GM18505 (cell line): ENCODE measurements around the gene NRAS.

Experiments
- ATAC-seq: cut with Tn5 transposase; IDR thresholded peaks from one replicate; pipeline ENCODE4 v1.9.1; 2021; ENCODE audit not compliant: unreplicated experiment
- POLR2A ChIP-seq: IDR thresholded peaks from 4 replicates; pipeline ENCODE4 v1.6.1; 2011; ENCODE audit warnings: borderline replicate concordance; ENCODE audit not compliant: insufficient read depth, insufficient read length; ENCODE audit errors: extremely low read depth

The NRAS gene

GRCh38 chr1:114746450-114747121 lies 30.0 kb upstream of the NRAS start:
- ATAC-seq, result no peak
- no peak for TF ChIP-seq POLR2A

- no peak for TF ChIP-seq POLR2A
- no peak for ATAC-seq
Measured at GRCh38 chr1:114745291-114745690, 28.7 kb upstream of the NRAS start.

DNA sequence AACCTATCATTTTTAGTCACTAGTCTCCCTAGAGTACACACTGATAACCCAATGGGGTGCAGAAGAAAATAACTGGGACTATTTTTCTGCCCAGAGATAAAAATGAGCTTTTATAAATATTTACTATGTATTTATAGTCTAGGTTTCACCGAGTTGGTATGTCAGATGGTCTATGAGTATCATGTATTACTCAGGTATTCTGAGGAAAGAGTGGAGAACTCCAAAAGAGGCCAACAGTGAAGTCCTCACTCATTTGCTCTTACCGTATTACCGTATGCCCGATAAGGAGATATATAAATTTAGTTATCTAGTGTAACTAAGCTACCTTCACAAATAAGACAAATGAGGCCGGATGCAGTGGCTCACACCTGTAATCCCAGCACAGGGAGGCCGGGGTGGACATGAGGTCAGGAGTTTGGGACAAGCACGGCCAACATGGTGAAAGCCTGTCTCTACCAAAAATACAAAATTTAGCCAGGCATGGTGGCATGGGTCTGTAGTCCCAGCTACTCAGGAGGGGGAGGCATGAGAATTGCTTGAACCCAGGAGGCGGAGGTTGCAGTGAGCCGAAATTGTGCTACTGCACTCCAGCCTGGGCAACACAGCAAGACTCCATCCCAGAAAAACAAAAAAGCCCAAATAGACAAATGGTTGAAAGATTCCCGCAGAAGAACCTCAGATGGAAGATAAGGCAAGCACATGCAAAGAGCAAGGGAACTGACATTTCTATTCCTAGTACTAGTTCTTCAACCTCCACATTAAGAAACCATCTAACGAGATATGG lies 25.6 kb upstream of the NRAS start:
- no peak for TF ChIP-seq POLR2A
- no peak for ATAC-seq

GRCh38 chr1:114740331-114740730 lies 23.8 kb upstream of the NRAS start:
- no peak for TF ChIP-seq POLR2A

GRCh38 chr1:114737314-114737849 lies 20.8 kb upstream of the NRAS start:
- no peak for ATAC-seq

More at GRCh38 chr1:114740331-114740730, 23.8 kb upstream of the NRAS start:
- ATAC-seq, result no peak

DNA sequence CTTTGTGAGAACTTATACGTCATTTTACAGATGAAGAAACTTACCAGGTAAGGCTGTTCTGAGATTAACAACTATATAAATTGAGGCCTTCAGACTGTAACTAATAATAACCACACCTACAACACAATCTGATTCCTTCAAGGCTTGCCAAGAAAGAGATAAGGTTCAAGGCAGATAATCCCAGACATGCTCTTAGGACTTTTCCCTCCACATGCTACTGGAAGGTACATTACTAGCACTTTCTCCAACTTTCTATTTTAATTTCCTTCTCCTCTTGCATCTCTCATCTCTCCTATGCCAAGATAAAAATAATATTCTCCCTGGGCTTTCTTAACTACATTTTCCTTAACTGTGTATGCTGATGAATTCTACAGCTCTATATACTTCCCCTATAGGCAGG lies 18.9 kb upstream of the NRAS start:
- ATAC-seq, result no peak
- TF ChIP-seq POLR2A, result no peak

More at GRCh38 chr1:114737314-114737849, 20.8 kb upstream of the NRAS start:
- TF ChIP-seq POLR2A, result no peak

DNA sequence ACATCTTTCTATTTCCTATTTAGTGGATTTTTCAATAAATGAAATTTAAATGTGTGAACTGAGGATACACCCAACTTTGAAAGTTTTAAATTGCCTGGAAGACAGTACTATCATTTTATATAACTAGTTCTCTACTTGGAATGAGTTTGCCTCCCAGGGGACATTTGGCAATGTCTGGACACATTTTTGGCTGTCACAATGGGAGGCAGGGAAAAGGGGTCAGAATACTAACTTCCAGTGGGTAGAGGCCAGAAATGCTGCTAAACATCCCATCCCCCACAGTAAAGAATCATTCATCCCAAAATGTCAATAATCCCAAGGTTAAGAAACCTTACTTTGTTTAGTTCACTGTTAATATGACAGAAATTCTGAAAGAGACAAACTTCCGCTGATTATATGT lies 13.2 kb upstream of the NRAS start:
- TF ChIP-seq POLR2A, result no peak

DNA sequence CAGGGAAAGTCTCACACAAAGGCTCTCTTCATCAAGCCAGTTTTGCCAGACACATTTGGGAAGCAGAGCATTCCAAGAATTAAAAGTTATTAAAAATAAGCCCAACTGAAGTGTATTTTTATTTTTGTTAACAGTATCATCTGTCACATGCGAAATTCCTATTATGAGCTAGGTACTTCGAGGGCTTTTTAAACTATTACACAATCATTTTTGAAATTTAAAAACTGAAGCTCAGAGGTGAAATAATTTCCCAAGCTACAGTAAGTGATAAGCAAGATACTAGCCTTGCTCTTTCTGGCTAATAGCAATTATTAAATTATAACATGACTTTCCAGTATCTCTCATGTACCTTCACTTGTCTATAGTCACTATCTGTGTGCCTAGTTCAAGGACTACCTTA lies 12.0 kb upstream of the NRAS start:
- no peak for ATAC-seq
- TF ChIP-seq POLR2A, result no peak

More for the DNA sequence above, 13.2 kb upstream of the NRAS start:
- no peak for ATAC-seq

- no peak for ATAC-seq
- no peak for TF ChIP-seq POLR2A
Measured at GRCh38 chr1:114725230-114725629, 8.7 kb upstream of the NRAS start.

- no peak for TF ChIP-seq POLR2A
- no peak for ATAC-seq
Measured at GRCh38 chr1:114723915-114724314, 7.3 kb upstream of the NRAS start.

DNA sequence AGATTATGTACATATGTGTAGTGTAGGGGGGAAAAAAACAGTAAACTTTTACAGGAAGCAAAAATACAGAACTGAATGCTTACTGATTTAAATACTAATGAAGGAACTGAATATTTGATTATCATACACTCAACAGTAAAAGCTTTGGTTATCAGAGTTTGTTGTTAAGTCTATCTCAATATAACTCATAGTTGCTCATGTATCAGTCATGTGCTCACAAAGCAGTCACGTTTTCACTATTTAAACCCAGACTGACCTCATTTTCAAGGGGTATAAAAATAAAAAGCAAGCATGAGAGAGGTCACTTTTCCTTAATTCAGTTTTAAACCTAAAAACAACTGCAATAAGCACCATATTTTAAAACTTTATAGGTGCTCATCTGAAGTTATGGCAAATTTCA lies 6.9 kb upstream of the NRAS start:
- no peak for ATAC-seq
- TF ChIP-seq POLR2A, result no peak

DNA sequence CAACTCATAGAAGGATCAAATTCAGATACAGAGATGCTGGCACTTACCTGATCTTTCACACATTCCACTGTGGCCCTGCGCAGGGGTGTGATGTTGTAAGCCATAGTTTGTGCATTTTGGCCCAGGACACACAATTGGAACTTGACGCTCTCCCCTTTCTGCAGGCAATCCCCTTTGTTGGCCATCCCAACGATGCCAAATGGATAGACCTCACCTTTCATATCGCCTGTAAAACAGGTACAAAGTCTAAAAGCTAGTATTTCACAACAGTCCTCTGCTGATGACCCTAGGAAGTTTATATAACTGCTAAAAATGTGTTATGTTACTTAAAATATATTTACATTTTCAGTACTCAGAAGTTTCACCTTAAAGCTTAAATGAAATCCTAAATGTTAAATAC lies 3.9 kb upstream of the NRAS start:
- no peak for TF ChIP-seq POLR2A
- no peak for ATAC-seq

GRCh38 chr1:114719424-114719787 lies 2.8 kb upstream of the NRAS start:
- no peak for TF ChIP-seq POLR2A
- ATAC-seq, result no peak

- no peak for ATAC-seq
- TF ChIP-seq POLR2A, result no peak
Measured at GRCh38 chr1:114718661-114719423, 2.3 kb upstream of the NRAS start.

DNA sequence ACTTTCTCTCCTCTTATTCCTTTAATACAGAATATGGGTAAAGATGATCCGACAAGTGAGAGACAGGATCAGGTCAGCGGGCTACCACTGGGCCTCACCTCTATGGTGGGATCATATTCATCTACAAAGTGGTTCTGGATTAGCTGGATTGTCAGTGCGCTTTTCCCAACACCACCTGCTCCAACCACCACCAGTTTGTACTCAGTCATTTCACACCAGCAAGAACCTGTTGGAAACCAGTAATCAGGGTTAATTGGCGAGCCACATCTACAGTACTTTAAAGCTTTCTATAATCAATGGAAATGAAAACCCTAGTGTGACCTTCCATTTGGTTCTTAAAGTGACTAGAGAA lies 643 bp downstream of the NRAS start:
- no peak for TF ChIP-seq POLR2A
- no peak for ATAC-seq
